NCI-H69 (cell line): ENCODE data around the gene REEP6.

Experiments
- DNase-seq: peaks from one replicate; lab custom pipeline; 2025; lab: John Stamatoyannopoulos, UW

The REEP6 gene

DNA sequence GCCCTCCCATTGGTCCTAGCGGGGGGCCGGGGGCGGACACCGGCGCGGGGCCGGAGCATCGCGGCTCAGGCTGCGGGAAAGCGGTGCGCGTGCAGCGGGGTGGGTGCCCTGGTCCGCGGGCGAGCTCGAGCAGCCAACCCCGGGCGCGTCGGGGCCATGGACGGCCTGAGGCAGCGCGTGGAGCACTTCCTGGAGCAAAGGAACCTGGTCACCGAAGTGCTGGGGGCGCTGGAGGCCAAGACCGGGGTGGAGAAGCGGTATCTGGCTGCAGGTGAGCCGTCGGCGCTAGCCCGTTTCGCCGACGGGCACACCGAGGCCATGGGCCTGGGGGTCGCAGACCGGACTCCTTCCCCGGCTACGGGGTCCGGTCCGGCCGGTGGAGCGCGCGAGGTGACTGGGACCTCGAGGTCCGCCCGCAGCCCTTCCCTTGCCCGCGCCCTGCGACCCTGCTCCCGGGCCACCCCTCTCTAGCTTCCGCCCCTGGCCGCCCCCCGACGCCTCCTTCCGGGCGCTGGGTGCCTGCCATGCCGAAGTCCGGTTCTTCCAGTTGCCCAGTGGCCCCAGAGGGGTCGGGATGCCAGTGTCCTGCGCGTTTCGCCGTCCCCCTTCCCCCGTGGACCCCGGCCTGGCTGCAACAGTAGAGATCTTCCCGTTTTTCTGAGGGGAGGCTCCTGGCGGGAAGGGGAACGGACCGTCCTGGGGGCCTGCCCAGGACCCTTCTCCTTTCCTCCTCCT, at the start of gene REEP6:
Gene REEP6 (plus strand): TSS at position 68 of the 735 bp plus-strand sequence. CDS start 89 bp downstream, at position 157.
- no peak for DNase-seq

DNA sequence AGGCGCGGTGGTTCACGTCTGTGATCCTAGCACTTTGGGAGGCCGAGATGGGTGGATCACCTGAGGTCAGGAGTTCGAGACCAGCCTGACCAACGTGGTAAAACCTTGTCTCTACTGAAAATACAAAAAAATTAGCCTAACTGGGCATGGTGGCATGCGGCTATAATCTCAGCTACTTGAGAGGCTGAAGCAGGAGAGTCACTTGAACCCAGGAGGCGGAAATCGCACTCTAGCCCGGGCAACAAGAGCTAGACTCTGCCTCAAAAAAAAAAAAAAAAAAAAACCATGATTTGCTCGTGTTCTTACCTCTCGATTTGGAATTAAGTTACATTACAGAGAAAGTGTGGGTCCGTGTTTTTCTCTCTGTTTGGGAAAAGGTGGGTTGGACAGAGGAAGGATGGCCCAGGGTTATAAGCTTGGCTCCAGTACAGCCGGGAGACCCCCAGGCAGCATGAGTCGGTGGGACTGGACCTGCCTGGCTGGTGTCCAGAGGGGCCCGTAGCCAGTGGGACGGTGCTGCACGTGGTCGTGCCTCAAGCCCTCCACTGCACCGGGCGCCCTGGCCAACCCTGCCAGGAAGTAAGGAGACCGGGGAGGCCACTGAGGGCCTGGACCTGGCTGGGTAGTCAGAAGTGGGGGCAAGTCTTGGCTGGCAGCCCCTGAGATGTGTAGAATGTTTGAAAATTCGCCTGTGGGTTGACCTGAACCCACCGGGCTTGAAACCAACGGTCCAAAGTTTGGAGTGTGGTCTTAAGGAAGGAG, 49.1 kb upstream of the REEP6 start:
- DNase-seq, result no peak

DNA sequence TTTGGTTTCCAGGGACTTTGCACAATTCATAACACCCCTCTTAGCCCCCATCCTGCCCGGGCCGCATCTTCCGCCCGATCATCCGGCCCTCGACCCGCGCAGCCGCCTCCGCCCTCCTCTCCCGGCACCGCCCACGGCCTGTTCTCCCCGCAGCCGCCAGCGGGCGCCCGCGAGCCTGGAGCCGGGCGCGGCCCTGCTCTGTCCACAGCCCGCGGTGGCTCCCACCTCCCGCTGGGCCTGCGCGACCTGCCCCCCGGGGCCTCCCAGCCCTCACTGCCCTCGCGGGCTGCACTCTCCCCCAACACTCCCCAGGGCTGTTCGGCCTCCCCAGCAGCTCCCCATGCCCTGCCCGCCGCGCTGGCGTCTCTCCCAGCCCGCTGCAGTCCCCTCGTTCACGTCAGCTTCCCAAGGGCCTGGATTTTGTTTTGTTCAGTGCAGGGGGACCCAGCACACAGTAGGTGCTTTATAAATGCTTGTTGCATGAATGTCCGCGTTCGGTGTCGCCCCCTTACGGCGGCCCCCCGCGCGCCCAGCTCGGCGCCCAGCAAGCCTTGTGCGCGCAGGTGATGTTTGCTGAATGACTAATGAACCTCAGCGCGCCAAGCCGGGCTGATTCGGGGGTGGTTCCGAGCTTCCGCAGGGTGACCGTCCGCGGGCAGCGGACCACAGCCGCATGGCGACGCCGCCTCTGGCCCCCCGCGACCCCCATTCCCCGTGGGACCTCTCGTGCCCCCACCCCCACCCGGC, 45.6 kb upstream of the REEP6 start:
- DNase-seq, result peak; percentile 82

DNA sequence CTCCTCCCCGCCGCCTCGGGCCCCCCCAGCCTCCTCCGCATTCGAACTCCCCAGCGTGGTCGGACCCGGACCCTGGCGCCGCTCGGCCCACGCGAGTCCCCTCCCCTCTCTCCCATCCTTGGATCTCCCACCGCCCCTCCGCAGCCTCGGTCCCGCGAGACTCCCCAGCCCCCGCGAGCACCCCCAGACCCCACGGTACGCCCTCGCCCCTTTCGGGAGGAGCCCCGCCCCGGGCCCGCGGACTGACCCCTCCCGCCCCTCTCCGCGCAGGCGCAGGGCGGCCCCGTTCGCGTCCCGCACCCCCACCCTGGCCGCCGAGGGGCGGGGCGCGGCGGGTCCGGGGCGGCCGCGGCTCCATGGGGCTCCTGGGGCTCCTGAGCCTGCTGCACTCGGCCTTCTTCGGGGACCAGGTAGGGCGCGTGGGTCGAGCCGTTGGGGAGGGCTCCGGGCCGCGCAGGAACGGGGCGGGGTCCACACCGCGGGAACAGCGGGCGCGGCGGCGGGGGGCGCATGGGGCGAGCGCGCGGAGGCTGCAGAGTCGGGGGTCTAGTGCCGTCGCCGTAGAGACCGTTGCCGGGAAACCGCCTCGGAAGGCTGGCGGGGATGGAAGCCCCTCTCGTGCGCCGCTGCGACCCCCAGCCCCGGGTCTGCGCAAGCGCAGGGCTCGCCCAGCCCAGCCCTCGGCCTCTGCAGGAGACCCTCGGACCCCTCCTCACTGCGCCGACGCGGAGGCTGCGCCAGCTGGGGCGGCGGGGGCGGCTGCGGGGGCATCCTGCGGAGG, 44.9 kb upstream of the REEP6 start:
- peak; percentile 87 for DNase-seq

GRCh38 chr19:1446713-1447481, 44.1 kb upstream of the REEP6 start:
- peak; percentile 31 for DNase-seq

GRCh38 chr19:1447504-1447903, 43.5 kb upstream of the REEP6 start:
- no peak for DNase-seq

- no peak for DNase-seq
Measured at GRCh38 chr19:1447944-1448343, 43.0 kb upstream of the REEP6 start.

GRCh38 chr19:1449467-1450442, 41.2 kb upstream of the REEP6 start, which contains the start of gene APC2:
APC2 (plus strand) TSS chr19:1450121; CDS start chr19:1453002, 2,881 bp downstream.
- peak; percentile 87 for DNase-seq

DNA sequence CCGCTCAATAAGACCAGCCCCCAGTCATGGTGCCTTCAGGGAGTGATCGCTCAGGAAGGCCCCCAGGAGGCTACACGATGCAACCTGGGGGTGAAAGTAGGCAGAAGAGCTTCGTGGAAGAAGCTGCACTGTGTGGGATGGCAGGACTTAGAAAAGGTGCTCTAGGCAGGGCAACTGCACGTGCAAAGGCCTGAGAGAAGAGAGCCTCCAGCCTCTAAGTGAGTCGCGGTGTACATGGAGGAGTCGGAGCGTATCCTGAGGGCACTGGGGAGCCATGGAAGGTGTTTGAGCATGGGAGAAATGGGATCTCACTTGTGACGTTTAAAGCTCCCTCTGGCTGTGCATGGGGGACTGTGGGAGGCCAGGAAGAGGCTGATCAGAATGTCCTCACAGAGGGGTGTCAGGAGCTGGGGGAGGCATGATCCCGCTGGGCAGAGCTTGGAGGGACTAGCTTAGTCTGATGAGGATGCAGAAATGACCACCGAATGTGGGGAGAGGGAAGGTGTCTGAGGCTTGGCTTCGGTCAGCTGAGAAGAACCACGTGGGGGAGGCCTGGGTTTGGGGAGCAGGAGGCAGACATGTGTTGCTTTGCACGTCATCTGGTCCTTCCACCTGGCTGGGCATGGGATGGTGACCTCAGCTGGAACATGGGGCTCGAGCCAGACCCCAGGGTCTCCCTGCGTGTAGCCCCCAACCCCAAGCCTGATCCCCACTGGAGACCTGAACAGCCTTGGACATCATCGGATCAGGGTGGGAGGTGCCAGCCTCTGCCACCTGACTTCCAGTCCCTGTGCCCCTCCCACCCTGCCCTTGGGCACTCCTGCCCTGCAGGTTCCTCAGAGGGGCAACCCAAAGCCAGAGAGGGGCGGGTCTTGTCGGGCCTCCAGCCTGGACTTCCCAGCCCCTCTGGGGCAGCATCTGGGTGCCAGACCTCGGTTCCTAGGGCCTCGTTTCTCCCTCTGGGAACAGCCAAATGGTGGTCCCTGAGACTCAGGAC, 39.9 kb upstream of the REEP6 start:
- DNase-seq, result peak; percentile 26

DNA sequence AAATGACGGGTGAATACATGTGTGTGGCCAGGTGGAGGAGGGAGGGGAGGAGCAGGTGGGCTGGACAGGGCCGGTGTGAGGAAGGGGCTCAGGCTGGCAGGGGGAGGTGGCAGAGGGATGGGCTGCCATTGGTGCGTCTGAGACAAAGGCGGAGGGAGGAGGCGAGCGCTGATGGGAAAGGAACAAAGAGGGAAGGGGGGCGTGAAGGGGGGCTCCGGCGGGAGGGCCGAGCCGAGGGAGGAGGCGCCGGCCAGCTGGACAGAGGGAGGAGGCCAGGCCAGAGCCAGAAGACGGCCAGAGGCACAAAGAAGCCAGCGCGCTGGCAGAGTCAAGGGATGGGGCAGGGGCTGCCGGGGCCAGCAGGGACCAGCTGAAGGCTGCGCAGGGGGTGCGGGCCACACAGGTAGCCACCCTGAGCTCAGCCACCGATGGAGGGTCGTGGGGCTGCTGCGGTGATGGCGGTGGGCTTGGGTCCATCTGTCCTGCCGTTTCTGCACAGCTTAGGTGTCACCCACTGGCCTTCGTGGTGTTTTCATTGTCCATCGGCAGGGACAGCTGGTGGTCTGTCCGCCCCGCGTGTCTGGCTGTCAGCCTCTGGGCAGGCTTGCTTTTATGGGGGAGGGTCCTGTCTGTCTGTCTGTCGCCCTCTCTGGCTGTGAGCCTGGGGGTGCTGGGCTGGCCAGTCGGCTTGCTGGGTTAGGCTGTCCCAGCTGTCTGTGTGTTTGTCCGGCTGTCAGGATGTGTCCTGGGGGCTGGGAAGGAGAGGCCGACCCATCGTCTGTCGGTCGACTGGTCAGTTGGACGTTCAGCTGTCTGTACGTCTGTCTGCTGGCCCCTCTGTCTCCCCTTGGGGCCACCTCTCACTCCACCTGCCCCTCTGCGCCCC, 38.8 kb upstream of the REEP6 start:
- peak; percentile 48 for DNase-seq

- no peak for DNase-seq
Measured at GRCh38 chr19:1452802-1453524, 38.0 kb upstream of the REEP6 start.

- peak; percentile 37 for DNase-seq
Measured at GRCh38 chr19:1453525-1454364, 37.2 kb upstream of the REEP6 start.

GRCh38 chr19:1455002-1455335, 36.0 kb upstream of the REEP6 start:
- peak; percentile 76 for DNase-seq

GRCh38 chr19:1455336-1456120, 35.5 kb upstream of the REEP6 start:
- peak; percentile 91 for DNase-seq
